Calu3 (cell line): ENCODE results near the gene ARL11. TPM values are rescaled to one million over a fixed set of nuclear protein-coding genes. Genes with fewer than 3 reads are reported as not detected.

ENCODE experiments used
- BruUV-seq: library from RNA; stranded (reverse); fragments of 400-500 nt; replicated peaks from 2 replicates; lab custom pipeline; 2021; lab: Mats Ljungman, UMichigan
- CTCF ChIA-PET: fragments of 300-600 bp; sonication (Branson Sonifier 250); formaldehyde crosslinking; loops from one replicate; lab custom pipeline; 2022; ENCODE audit warnings: antibody characterized with exemption; lab: Charles Lee
- DNase-seq: peaks from one replicate; pipeline ENCODE4 v3.0.0; 2022
- H3K27ac Mint-ChIP-seq: one replicate; pipeline ENCODE4 v1.8.0; 2022; ENCODE audit warnings: mixed read lengths; ENCODE audit not compliant: unreplicated experiment
- H3K27me3 Mint-ChIP-seq: one replicate; pipeline ENCODE4 v1.8.0; 2022; ENCODE audit warnings: mixed read lengths; ENCODE audit not compliant: unreplicated experiment
- H3K36me3 Mint-ChIP-seq: one replicate; pipeline ENCODE4 v1.8.0; 2022; ENCODE audit warnings: mild to moderate bottlenecking, moderate library complexity, mixed read lengths; ENCODE audit not compliant: insufficient read depth, unreplicated experiment
- H3K4me1 Mint-ChIP-seq: one replicate; pipeline ENCODE4 v1.8.0; 2022; ENCODE audit warnings: mild to moderate bottlenecking, low read depth, mixed read lengths; ENCODE audit not compliant: unreplicated experiment
- H3K4me3 Mint-ChIP-seq: one replicate; pipeline ENCODE4 v1.8.0; 2022; ENCODE audit warnings: mild to moderate bottlenecking, low read depth, moderate library complexity, mixed read lengths; ENCODE audit not compliant: unreplicated experiment
- H3K9me3 Mint-ChIP-seq: one replicate; pipeline ENCODE4 v1.8.0; 2022; ENCODE audit warnings: low read depth, mixed read lengths; ENCODE audit not compliant: unreplicated experiment
- CTCF ChIP-seq: fragments of 200-600 bp; IDR thresholded peaks from one replicate; pipeline ENCODE4 v1.8.0; 2022; ENCODE audit warnings: antibody characterized with exemption; ENCODE audit not compliant: unreplicated experiment
- intact Hi-C: fragments of 100-400 bp; cut with micrococcal nuclease; formaldehyde crosslinking; loops from one replicate; pipeline ENCODE4 v1.10.0; 2022; ENCODE audit not compliant: unreplicated experiment
- total RNA-seq: library from RNA; stranded (reverse); gene quantifications from 2 replicates; pipeline ENCODE4 v1.2.3, GENCODE V29; 2022

ARL11 gene
- total RNA-seq, 1 experiment from 2014 or later: not detected

- DNase-seq: no peak
- intact Hi-C loops: loop anchor here (5.0 kb wide), 1 partner anchor 183 kb away; no protein-coding TSS in a partner anchor
- Mint-ChIP-seq H3K36me3 (peaks cover 5% of the 10 kb centered on the region), H3K27ac (no peak overlapping the region), H3K27me3 (no peaks in the 10 kb centered on the region), H3K4me1 (no peaks in the 10 kb centered on the region), H3K4me3 (no peak overlapping the region), H3K9me3 (no peaks in the 10 kb centered on the region)
- CTCF ChIA-PET: no interaction called here
- no TSS peak for BruUV-seq
- no peak for TF ChIP-seq CTCF
Observed at GRCh38 chr13:49664606-49665005, 36.3 kb downstream of the ARL11 start.

- Mint-ChIP-seq H3K27me3 (no peaks in the 10 kb centered on the region), H3K4me1 (no peaks in the 10 kb centered on the region), H3K9me3 (no peaks in the 10 kb centered on the region), H3K36me3 (peaks cover 5% of the 10 kb centered on the region), H3K4me3 (no peak overlapping the region), H3K27ac (no peak overlapping the region)
- intact Hi-C loops: loop anchor here (5.0 kb wide), 1 partner anchor 180 kb away; no protein-coding TSS in a partner anchor
- no peak for TF ChIP-seq CTCF
- CTCF ChIA-PET: no interaction called here
- BruUV-seq: no TSS peak
- DNase-seq: no peak
Observed at GRCh38 chr13:49667773-49668172, 39.5 kb downstream of the ARL11 start.

DNA sequence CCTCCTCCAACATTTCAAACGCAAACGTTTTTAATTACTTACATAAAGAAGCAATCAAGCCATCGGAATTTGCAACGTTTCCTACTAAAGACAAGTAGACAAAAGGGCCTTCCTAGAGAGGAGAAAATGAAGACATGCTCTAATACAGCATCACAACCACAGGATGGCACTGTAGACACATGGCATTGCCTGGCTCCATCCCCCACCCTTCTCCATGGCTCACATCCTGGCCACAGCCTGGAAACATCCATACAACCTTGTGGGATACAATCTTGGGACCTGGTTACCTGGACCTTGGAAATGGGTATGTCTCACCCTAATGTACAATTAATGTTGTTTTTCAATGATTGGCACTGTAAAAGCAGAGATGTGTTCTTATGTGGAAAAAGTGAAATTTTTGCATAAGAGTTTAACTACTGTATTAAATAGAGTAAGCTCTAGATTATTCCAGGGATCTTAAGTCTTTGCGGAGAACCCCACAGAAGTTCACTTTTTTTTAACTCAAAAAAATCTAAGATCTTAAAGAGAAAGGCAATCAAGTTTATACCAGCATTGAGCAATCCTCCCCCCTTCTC lies 41.5 kb downstream of the ARL11 start:
- H3K4me3 Mint-ChIP-seq: no peak overlapping the region
- intact Hi-C loops: loop anchor here (5.0 kb wide), 1 partner anchor 177 kb away; no protein-coding TSS in a partner anchor
- no peak overlapping the region for H3K27ac Mint-ChIP-seq
- H3K9me3 Mint-ChIP-seq: no peaks in the 10 kb centered on the region
- no peaks in the 10 kb centered on the region for H3K27me3 Mint-ChIP-seq
- no peaks in the 10 kb centered on the region for H3K4me1 Mint-ChIP-seq
- no TSS peak for BruUV-seq
- CTCF ChIA-PET: interaction anchor here (1.6 kb wide), 1 partner anchor 266 kb away, joined by 3 read pairs; the partner anchor contains the start of gene SPRYD7
- peaks cover 5% of the 10 kb centered on the region for H3K36me3 Mint-ChIP-seq
- peak; percentile 49 for DNase-seq
- peak; percentile 30 for TF ChIP-seq CTCF

DNA sequence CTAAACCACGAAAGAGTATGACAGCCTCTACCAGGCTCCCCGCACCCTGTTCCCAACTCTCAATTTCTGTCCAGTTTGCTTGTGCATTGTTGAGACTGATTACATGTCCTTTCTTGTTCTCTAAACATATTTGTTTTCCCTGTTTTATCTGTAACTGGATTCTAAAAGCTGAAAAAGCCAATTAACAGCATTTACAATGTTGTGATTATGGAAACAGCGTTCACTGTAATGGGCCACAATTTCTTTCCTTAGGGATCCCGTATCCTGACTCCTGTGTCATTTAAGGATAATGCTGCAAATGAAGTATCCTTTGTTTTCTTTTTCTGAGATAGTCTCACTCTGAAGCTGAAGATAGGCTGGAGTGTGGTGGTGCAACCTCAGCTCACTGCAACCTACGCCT lies 42.5 kb downstream of the ARL11 start:
- BruUV-seq: no TSS peak
- H3K9me3 Mint-ChIP-seq: no peaks in the 10 kb centered on the region
- H3K27me3 Mint-ChIP-seq: no peaks in the 10 kb centered on the region
- peaks cover 5% of the 10 kb centered on the region for H3K36me3 Mint-ChIP-seq
- H3K4me3 Mint-ChIP-seq: no peak overlapping the region
- no peaks in the 10 kb centered on the region for H3K4me1 Mint-ChIP-seq
- intact Hi-C loops: no loop called here
- TF ChIP-seq CTCF: no peak
- no peak for DNase-seq
- no peak overlapping the region for H3K27ac Mint-ChIP-seq
- CTCF ChIA-PET: interaction anchor here (0.6 kb wide), 1 partner anchor 181 kb away, joined by 3 read pairs; no protein-coding TSS in a partner anchor
